Measurements from ENCODE around the gene GSTM4. TPM values are rescaled to one million over a fixed set of nuclear protein-coding genes. Genes with fewer than 3 reads are reported as not detected.
A peak's percentile ranks its signal among the peaks of the same experiment; 100 is the strongest.

GSTM4 gene
- total and polyA plus RNA-seq, 2 donors (not counting 1 experiment from before 2014, with no cell fraction given), result 17.7 to 30.8 TPM

- DNase-seq (ENCODE audit: low read depth in 2 of 2), result peak; percentile 36 to 66
- H3K4me2 ChIP-seq (ENCODE audit: extremely low read depth, insufficient read depth, low read length), result no peak overlapping the region
Measured at GRCh38 chr1:109640285-109640865, 15.5 kb upstream of the GSTM4 start.

GRCh38 chr1:109641078-109641740 lies 14.7 kb upstream of the GSTM4 start:
- no peaks in the 10 kb centered on the region for H4K20me1 ChIP-seq (ENCODE audit: control insufficient read depth, extremely low read depth, insufficient read depth, low read length)
- TF ChIP-seq CTCF (conservative IDR thresholded peaks at IDR 0.05 in 1 of 2, IDR thresholded peaks at IDR 0.05 in 1 of 2; ENCODE audit: low read depth in 1 of 2, low read length in 2 of 2) (no peak), EZH2 (IDR thresholded peaks at IDR 0.05; ENCODE audit: low read length, missing control alignments) (no peak)
- H3K4me1 ChIP-seq (ENCODE audit: control insufficient read depth, extremely low read depth, insufficient read depth, low read length), result peaks cover 6% of the 10 kb centered on the region
- H3K79me2 ChIP-seq (ENCODE audit: control insufficient read depth, insufficient read depth, low read length), result no peaks in the 10 kb centered on the region
- no peak overlapping the region for H3K9ac ChIP-seq (ENCODE audit: insufficient read depth, low read length)
- H3K27ac ChIP-seq (ENCODE audit: insufficient read depth, low read length), result no peak overlapping the region
- H3K4me2 ChIP-seq (ENCODE audit: extremely low read depth, insufficient read depth, low read length), result no peak overlapping the region
- no peaks in the 10 kb centered on the region for H3K9me3 ChIP-seq (ENCODE audit: control insufficient read depth, insufficient read depth, low read depth, low read length)
- no peak for DNase-seq (ENCODE audit: low read depth in 2 of 2)
- no peak overlapping the region for H2AFZ ChIP-seq (ENCODE audit: low read length)
- no peak overlapping the region for H3K4me3 ChIP-seq (replicated peaks in 1 of 4; ENCODE audit: control extremely low read depth in 1 of 4, insufficient read depth in 1 of 4, low read depth in 3 of 4, low read length in 4 of 4)
- H3K27me3 ChIP-seq (ENCODE audit: control insufficient read depth, insufficient read depth, low read length), result no peaks in the 10 kb centered on the region
- no peaks in the 10 kb centered on the region for H3K36me3 ChIP-seq (ENCODE audit: control insufficient read depth, insufficient read depth, low read length)

More at GRCh38 chr1:109640285-109640865, 15.5 kb upstream of the GSTM4 start:
- H3K9me3 ChIP-seq (ENCODE audit: control insufficient read depth, insufficient read depth, low read depth, low read length), result no peaks in the 10 kb centered on the region
- no peak overlapping the region for H2AFZ ChIP-seq (ENCODE audit: low read length)
- H3K9ac ChIP-seq (ENCODE audit: insufficient read depth, low read length), result no peak overlapping the region
- H3K36me3 ChIP-seq (ENCODE audit: control insufficient read depth, insufficient read depth, low read length), result no peaks in the 10 kb centered on the region
- no peaks in the 10 kb centered on the region for H3K27me3 ChIP-seq (ENCODE audit: control insufficient read depth, insufficient read depth, low read length)
- TF ChIP-seq CTCF (conservative IDR thresholded peaks at IDR 0.05 in 1 of 2, IDR thresholded peaks at IDR 0.05 in 1 of 2; ENCODE audit: low read depth in 1 of 2, low read length in 2 of 2), result peak; percentile 72 to 97
- TF ChIP-seq EZH2 (IDR thresholded peaks at IDR 0.05; ENCODE audit: low read length, missing control alignments), result no peak
- peaks cover 10% of the 10 kb centered on the region for H3K4me1 ChIP-seq (ENCODE audit: control insufficient read depth, extremely low read depth, insufficient read depth, low read length)
- no peaks in the 10 kb centered on the region for H4K20me1 ChIP-seq (ENCODE audit: control insufficient read depth, extremely low read depth, insufficient read depth, low read length)
- H3K79me2 ChIP-seq (ENCODE audit: control insufficient read depth, insufficient read depth, low read length), result no peaks in the 10 kb centered on the region
- no peak overlapping the region for H3K27ac ChIP-seq (ENCODE audit: insufficient read depth, low read length)
- H3K4me3 ChIP-seq (replicated peaks in 1 of 4; ENCODE audit: control extremely low read depth in 1 of 4, insufficient read depth in 1 of 4, low read depth in 3 of 4, low read length in 4 of 4), result no peak overlapping the region

DNA sequence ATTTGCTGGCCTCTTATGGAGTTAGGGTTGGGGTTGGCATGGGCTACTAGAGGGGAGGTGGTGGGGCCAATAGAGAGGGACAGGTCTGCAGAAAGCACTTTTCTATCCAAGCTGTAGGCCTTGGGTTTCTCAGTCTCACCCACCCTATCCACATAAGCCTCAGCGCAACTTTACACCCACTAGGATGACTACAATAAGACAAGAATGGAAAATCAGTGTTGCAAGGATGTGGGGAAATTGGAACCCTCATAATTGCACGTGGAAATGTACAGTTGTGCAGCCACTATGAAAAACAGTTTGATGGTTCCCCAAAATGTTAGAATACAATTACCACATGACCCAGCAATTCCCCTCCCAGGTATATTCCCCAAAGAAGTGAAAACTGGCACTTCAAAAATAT lies 14.0 kb upstream of the GSTM4 start:
- no peaks in the 10 kb centered on the region for H3K4me1 ChIP-seq (ENCODE audit: control insufficient read depth, extremely low read depth, insufficient read depth, low read length)
- no peak overlapping the region for H3K9ac ChIP-seq (ENCODE audit: insufficient read depth, low read length)
- H3K36me3 ChIP-seq (ENCODE audit: control insufficient read depth, insufficient read depth, low read length), result no peaks in the 10 kb centered on the region
- H3K4me3 ChIP-seq (replicated peaks in 1 of 4; ENCODE audit: control extremely low read depth in 1 of 4, insufficient read depth in 1 of 4, low read depth in 3 of 4, low read length in 4 of 4), result no peak overlapping the region
- no peak for DNase-seq (ENCODE audit: low read depth in 2 of 2)
- no peaks in the 10 kb centered on the region for H3K27me3 ChIP-seq (ENCODE audit: control insufficient read depth, insufficient read depth, low read length)
- H3K27ac ChIP-seq (ENCODE audit: insufficient read depth, low read length), result no peak overlapping the region
- no peaks in the 10 kb centered on the region for H3K9me3 ChIP-seq (ENCODE audit: control insufficient read depth, insufficient read depth, low read depth, low read length)
- no peak overlapping the region for H3K4me2 ChIP-seq (ENCODE audit: extremely low read depth, insufficient read depth, low read length)
- H4K20me1 ChIP-seq (ENCODE audit: control insufficient read depth, extremely low read depth, insufficient read depth, low read length), result no peaks in the 10 kb centered on the region
- H3K79me2 ChIP-seq (ENCODE audit: control insufficient read depth, insufficient read depth, low read length), result no peaks in the 10 kb centered on the region
- no peak for TF ChIP-seq EZH2 (IDR thresholded peaks at IDR 0.05; ENCODE audit: low read length, missing control alignments)
- no peak for TF ChIP-seq CTCF (conservative IDR thresholded peaks at IDR 0.05 in 1 of 2, IDR thresholded peaks at IDR 0.05 in 1 of 2; ENCODE audit: low read depth in 1 of 2, low read length in 2 of 2)
- no peak overlapping the region for H2AFZ ChIP-seq (ENCODE audit: low read length)
